GM21526 (cell line): ENCODE measurements around the gene BRINP2.

Source experiments
- ATAC-seq: cut with Tn5 transposase; IDR thresholded peaks from one replicate; pipeline ENCODE4 v1.9.1; 2021; ENCODE audit warnings: moderate library complexity; ENCODE audit not compliant: unreplicated experiment, low FRiP score

BRINP2 gene

GRCh38 chr1:177216587-177217202, 45.9 kb downstream of the BRINP2 start:
- ATAC-seq = no peak

- no peak for ATAC-seq
Observed at GRCh38 chr1:177219554-177220458, 49.0 kb downstream of the BRINP2 start.

- ATAC-seq = no peak
Observed at GRCh38 chr1:177223359-177223758, 52.6 kb downstream of the BRINP2 start.

- ATAC-seq = no peak
Observed at GRCh38 chr1:177227978-177228692, 57.4 kb downstream of the BRINP2 start.

- no peak for ATAC-seq
Observed at GRCh38 chr1:177228693-177229065, 57.9 kb downstream of the BRINP2 start.

- ATAC-seq = no peak
Observed at GRCh38 chr1:177229781-177230180, 59.0 kb downstream of the BRINP2 start.

- ATAC-seq = no peak
Observed at GRCh38 chr1:177230228-177231016, 59.7 kb downstream of the BRINP2 start.

- ATAC-seq = no peak
Observed at GRCh38 chr1:177235350-177235749, 64.6 kb downstream of the BRINP2 start.

GRCh38 chr1:177236962-177237361, 66.2 kb downstream of the BRINP2 start:
- ATAC-seq = no peak

GRCh38 chr1:177238967-177239366, 68.2 kb downstream of the BRINP2 start:
- no peak for ATAC-seq

- ATAC-seq = no peak
Observed at GRCh38 chr1:177239792-177240191, 69.0 kb downstream of the BRINP2 start.

GRCh38 chr1:177243773-177244172, 73.0 kb downstream of the BRINP2 start:
- ATAC-seq = no peak

GRCh38 chr1:177246710-177247580, 76.2 kb downstream of the BRINP2 start:
- ATAC-seq = no peak

- ATAC-seq = no peak
Observed at GRCh38 chr1:177247623-177248176, 76.9 kb downstream of the BRINP2 start.

GRCh38 chr1:177248258-177248657, 77.5 kb downstream of the BRINP2 start:
- ATAC-seq = no peak

GRCh38 chr1:177249231-177249630, 78.5 kb downstream of the BRINP2 start:
- ATAC-seq = no peak

- ATAC-seq = no peak
Observed at GRCh38 chr1:177252877-177253276, 82.1 kb downstream of the BRINP2 start.

- ATAC-seq = no peak
Observed at GRCh38 chr1:177255411-177255810, 84.7 kb downstream of the BRINP2 start.
